Measurements from ENCODE around the gene CEP85. TPM values are rescaled to one million over a fixed set of nuclear protein-coding genes. Genes with fewer than 3 reads are reported as not detected.
A peak's percentile ranks its signal among the peaks of the same experiment; 100 is the strongest.

CEP85 gene
- total RNA-seq, 1 experiment from 2014 or later = 19.7 TPM

DNA sequence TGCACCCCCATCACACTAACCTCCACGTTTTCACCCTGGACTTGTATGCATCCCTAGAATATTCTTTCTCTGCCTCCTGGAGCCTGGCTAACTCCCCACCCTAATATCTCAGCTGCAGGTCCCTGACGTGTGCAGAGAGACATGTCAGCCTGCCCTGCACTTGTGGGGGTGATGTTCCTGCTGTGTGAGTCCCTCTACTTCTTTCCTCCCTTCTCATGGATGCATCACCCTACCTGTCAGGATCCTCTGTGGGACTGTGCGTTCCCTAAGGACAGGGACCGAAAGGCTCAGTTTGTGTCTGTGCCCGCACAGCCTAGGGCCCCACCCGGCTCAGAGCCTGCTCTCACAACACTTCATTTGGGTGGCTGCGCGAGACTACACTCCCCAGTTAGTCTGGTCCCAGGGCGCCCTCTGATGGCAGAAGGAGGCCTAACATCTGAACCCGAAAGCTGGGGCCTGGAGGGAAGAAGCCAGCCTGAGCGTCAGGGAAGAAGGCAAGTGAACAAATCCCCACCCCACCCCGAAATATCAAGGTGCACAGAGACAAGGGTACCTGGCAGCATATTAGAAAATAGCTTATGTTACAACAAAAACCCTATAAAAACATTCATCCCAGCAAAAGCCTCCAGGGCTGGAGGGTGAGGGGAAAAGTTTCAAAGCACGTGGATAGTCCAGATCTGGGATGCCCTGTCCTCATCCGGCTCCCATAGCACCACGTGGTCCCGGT, 87.5 kb downstream of the CEP85 start:
- POLR2A ChIA-PET = no interaction called here
- H3K27me3 ChIP-seq (replicated peaks; ENCODE audit: control insufficient read depth, insufficient read depth, low read length) = no peaks in the 10 kb centered on the region
- no TSS peak for BruUV-seq (replicated peaks)
- H3K4me1 ChIP-seq = no peaks in the 10 kb centered on the region
- no peaks in the 10 kb centered on the region for H3K9me3 ChIP-seq
- H3K36me3 Mint-ChIP-seq (ENCODE audit: insufficient read depth, unreplicated experiment) = peaks cover 85% of the 10 kb centered on the region
- H3K36me3 ChIP-seq (ENCODE audit: control insufficient read depth, insufficient read depth, low read length) = no peaks in the 10 kb centered on the region
- no peak overlapping the region for H3K4me3 Mint-ChIP-seq (ENCODE audit: unreplicated experiment)
- CTCF ChIA-PET = interaction anchor here (0.6 to 1.3 kb wide), 3 partner anchors 36 to 176 kb away, joined by 3 to 8 read pairs (median 4); no protein-coding TSS in a partner anchor
- DNase-seq = peak; percentile 77 to 83
- peak overlapping the region; percentile 14 for H3K27ac Mint-ChIP-seq (ENCODE audit: unreplicated experiment)
- intact Hi-C loops (cut with micrococcal nuclease; ENCODE audit: unreplicated experiment) = loop anchor here (1.0 kb wide), 2 partner anchors 36 to 46 kb away; no protein-coding TSS in a partner anchor
- no peaks in the 10 kb centered on the region for H3K27me3 Mint-ChIP-seq (ENCODE audit: insufficient read depth, unreplicated experiment)
- H3K4me3 ChIP-seq (ENCODE audit: low read depth, low read length) = no peak overlapping the region
- H3K4me1 Mint-ChIP-seq (ENCODE audit: low read depth, unreplicated experiment) = no peaks in the 10 kb centered on the region
- no peaks in the 10 kb centered on the region for H3K9me3 Mint-ChIP-seq (ENCODE audit: unreplicated experiment)
- TF ChIP-seq, protein P1, sequence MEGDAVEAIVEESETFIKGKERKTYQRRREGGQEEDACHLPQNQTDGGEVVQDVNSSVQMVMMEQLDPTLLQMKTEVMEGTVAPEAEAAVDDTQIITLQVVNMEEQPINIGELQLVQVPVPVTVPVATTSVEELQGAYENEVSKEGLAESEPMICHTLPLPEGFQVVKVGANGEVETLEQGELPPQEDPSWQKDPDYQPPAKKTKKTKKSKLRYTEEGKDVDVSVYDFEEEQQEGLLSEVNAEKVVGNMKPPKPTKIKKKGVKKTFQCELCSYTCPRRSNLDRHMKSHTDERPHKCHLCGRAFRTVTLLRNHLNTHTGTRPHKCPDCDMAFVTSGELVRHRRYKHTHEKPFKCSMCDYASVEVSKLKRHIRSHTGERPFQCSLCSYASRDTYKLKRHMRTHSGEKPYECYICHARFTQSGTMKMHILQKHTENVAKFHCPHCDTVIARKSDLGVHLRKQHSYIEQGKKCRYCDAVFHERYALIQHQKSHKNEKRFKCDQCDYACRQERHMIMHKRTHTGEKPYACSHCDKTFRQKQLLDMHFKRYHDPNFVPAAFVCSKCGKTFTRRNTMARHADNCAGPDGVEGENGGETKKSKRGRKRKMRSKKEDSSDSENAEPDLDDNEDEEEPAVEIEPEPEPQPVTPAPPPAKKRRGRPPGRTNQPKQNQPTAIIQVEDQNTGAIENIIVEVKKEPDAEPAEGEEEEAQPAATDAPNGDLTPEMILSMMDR (IDR thresholded peaks at IDR 0.05; ENCODE audit: insufficient read depth in 1 of 2, low read depth in 1 of 2, low read length in 1 of 2, severe bottlenecking in 1 of 2, unreplicated experiment in 1 of 2) = peak; percentile 72

DNA sequence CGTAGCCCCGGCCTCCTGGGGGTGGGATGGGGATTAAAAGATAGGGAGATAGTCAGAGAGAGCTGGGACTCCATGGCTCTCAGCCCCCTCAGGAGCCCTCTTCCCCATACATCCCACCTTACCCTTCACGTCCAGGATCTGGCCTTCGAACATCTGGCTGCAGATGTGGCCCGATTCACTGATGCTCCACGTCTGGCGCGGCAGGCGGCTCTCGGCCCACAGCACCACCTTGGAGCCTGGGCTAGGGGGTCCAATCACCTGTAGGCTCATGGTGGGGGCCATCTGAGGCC, 88.0 kb downstream of the CEP85 start:
- Mint-ChIP-seq H3K36me3 (ENCODE audit: insufficient read depth, unreplicated experiment) (peaks cover 90% of the 10 kb centered on the region), H3K27ac (ENCODE audit: unreplicated experiment) (no peak overlapping the region), H3K4me3 (ENCODE audit: unreplicated experiment) (no peak overlapping the region), H3K9me3 (ENCODE audit: unreplicated experiment) (no peaks in the 10 kb centered on the region), H3K4me1 (ENCODE audit: low read depth, unreplicated experiment) (no peaks in the 10 kb centered on the region), H3K27me3 (ENCODE audit: insufficient read depth, unreplicated experiment) (no peaks in the 10 kb centered on the region)
- Histone ChIP-seq H3K4me3 (ENCODE audit: low read depth, low read length) (no peak overlapping the region), H3K9me3 (no peaks in the 10 kb centered on the region), H3K36me3 (ENCODE audit: control insufficient read depth, insufficient read depth, low read length) (no peaks in the 10 kb centered on the region), H3K4me1 (no peaks in the 10 kb centered on the region), H3K27me3 (replicated peaks; ENCODE audit: control insufficient read depth, insufficient read depth, low read length) (no peaks in the 10 kb centered on the region)
- DNase-seq = no peak
- TF ChIP-seq, protein P1 (IDR thresholded peaks at IDR 0.05; ENCODE audit: insufficient read depth in 1 of 2, low read depth in 1 of 2, low read length in 1 of 2, severe bottlenecking in 1 of 2, unreplicated experiment in 1 of 2) = no peak
- intact Hi-C loops (cut with micrococcal nuclease; ENCODE audit: unreplicated experiment) = no loop called here
- ChIA-PET CTCF (interaction anchor here (0.6 to 1.3 kb wide), 3 partner anchors 37 to 177 kb away, joined by 3 to 8 read pairs (median 4); no protein-coding TSS in a partner anchor), POLR2A (no interaction called here)
- BruUV-seq (replicated peaks) = no TSS peak

DNA sequence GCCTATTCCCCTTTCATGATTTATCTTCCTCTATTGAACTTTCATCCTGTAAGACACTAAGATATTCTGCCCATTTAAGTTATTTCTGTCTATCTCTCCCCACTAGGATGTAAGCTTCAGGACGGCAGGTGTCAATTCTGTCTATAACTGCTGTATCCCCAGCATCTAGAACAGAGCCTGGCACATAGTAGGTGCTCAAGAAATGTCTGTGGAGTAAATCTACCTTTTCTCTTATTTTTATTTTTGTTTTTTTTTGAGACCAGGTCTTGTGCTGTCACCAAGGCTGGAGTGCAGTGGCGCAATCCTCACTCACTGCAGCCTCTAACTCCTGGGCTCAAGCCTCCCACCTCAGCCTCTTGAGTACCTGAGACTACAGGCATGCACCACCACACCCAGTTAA, 89.4 kb downstream of the CEP85 start:
- Histone ChIP-seq H3K36me3 (ENCODE audit: control insufficient read depth, insufficient read depth, low read length) (no peaks in the 10 kb centered on the region), H3K4me3 (ENCODE audit: low read depth, low read length) (no peak overlapping the region), H3K27me3 (replicated peaks; ENCODE audit: control insufficient read depth, insufficient read depth, low read length) (no peaks in the 10 kb centered on the region), H3K4me1 (no peaks in the 10 kb centered on the region), H3K9me3 (no peaks in the 10 kb centered on the region)
- Mint-ChIP-seq H3K4me3 (ENCODE audit: unreplicated experiment) (no peak overlapping the region), H3K27me3 (ENCODE audit: insufficient read depth, unreplicated experiment) (no peaks in the 10 kb centered on the region), H3K9me3 (ENCODE audit: unreplicated experiment) (no peaks in the 10 kb centered on the region), H3K27ac (ENCODE audit: unreplicated experiment) (no peak overlapping the region), H3K36me3 (ENCODE audit: insufficient read depth, unreplicated experiment) (peaks cover 92% of the 10 kb centered on the region), H3K4me1 (ENCODE audit: low read depth, unreplicated experiment) (no peaks in the 10 kb centered on the region)
- ChIA-PET CTCF (interaction anchor here (0.6 to 0.7 kb wide), 2 partner anchors 43 to 149 kb away, joined by 3 to 4 read pairs; partner anchors contain the start of gene HMGN2), POLR2A (no interaction called here)
- TF ChIP-seq, protein P1 (IDR thresholded peaks at IDR 0.05; ENCODE audit: insufficient read depth in 1 of 2, low read depth in 1 of 2, low read length in 1 of 2, severe bottlenecking in 1 of 2, unreplicated experiment in 1 of 2) = no peak
- intact Hi-C loops (cut with micrococcal nuclease; ENCODE audit: unreplicated experiment) = no loop called here
- BruUV-seq (replicated peaks) = no TSS peak
- no peak for DNase-seq

All from Caco-2 (cell line).